H9 (cell line): ENCODE results near the gene CDH23. TPM values are rescaled to one million over a fixed set of nuclear protein-coding genes. Genes with fewer than 3 reads are reported as not detected.

Experiments
- DNase-seq: peaks from one replicate; pipeline ENCODE4 v3.0.0-alpha.2; 2017
- H2AFZ ChIP-seq: one replicate; pipeline ENCODE4 v1.6.1; 2013; ENCODE audit warnings: mild to moderate bottlenecking, low read length, control low read depth, moderate library complexity
- H2AK5ac ChIP-seq: 2 replicates; pipeline ENCODE4 v1.6.1; 2013; ENCODE audit warnings: low read length, control low read depth, mixed read lengths; ENCODE audit not compliant: insufficient read length
- H2BK120ac ChIP-seq: one replicate; pipeline ENCODE4 v1.6.1; 2013; ENCODE audit warnings: low read depth, mild to moderate bottlenecking, low read length, control low read depth, inconsistent platforms; ENCODE audit not compliant: poor library complexity, severe bottlenecking
- H2BK12ac ChIP-seq: 2 replicates; pipeline ENCODE4 v1.6.1; 2013; ENCODE audit warnings: low read length, control low read depth, mixed read lengths, low read depth; ENCODE audit not compliant: insufficient read length
- H2BK15ac ChIP-seq: 2 replicates; pipeline ENCODE4 v1.6.1; 2013; ENCODE audit warnings: low read depth, low read length, control low read depth
- H2BK20ac ChIP-seq: one replicate; pipeline ENCODE4 v1.6.1; 2013; ENCODE audit warnings: low read depth, mild to moderate bottlenecking, low read length, control low read depth, inconsistent platforms; ENCODE audit not compliant: poor library complexity, severe bottlenecking
- H2BK5ac ChIP-seq: 2 replicates; pipeline ENCODE4 v1.6.1; 2013; ENCODE audit warnings: low read length, control low read depth, mixed read lengths; ENCODE audit not compliant: insufficient read length
- H3K14ac ChIP-seq: 2 replicates; pipeline ENCODE4 v1.6.1; 2013; ENCODE audit warnings: low read length, control low read depth; ENCODE audit not compliant: insufficient read depth
- H3K18ac ChIP-seq: 2 replicates; pipeline ENCODE4 v1.6.1; 2013; ENCODE audit warnings: low read depth, mild to moderate bottlenecking, mixed read lengths, low read length, control low read depth; ENCODE audit not compliant: insufficient read length
- H3K23ac ChIP-seq: 2 replicates; pipeline ENCODE4 v1.6.1; 2013; ENCODE audit warnings: low read length, control low read depth, mixed read lengths, low read depth; ENCODE audit not compliant: insufficient read length
- H3K23me2 ChIP-seq: 2 replicates; pipeline ENCODE4 v1.6.1; 2013; ENCODE audit warnings: low read depth, mild to moderate bottlenecking, mixed read lengths, low read length, control low read depth; ENCODE audit not compliant: insufficient read length, poor library complexity, severe bottlenecking
- H3K27ac ChIP-seq: 2 replicates; pipeline ENCODE4 v1.5.1; 2013; ENCODE audit warnings: low read length, control low read depth, mixed read lengths, low read depth; ENCODE audit not compliant: insufficient read length
- H3K27me3 ChIP-seq: 2 replicates; pipeline ENCODE4 v1.6.1; 2013; ENCODE audit warnings: low read length, control low read depth, inconsistent platforms; ENCODE audit not compliant: insufficient read depth
- H3K4ac ChIP-seq: 2 replicates; pipeline ENCODE4 v1.6.1; 2013; ENCODE audit warnings: low read depth, mild to moderate bottlenecking, control low read depth, inconsistent platforms, low read length, moderate library complexity
- H3K4me1 ChIP-seq: 2 replicates; pipeline ENCODE4 v1.6.1; 2013; ENCODE audit warnings: low read length, control low read depth, inconsistent platforms; ENCODE audit not compliant: insufficient read depth
- H3K4me2 ChIP-seq: 2 replicates; pipeline ENCODE4 v1.6.1; 2013; ENCODE audit warnings: low read length, control low read depth, mixed read lengths; ENCODE audit not compliant: insufficient read length, insufficient read depth
- H3K56ac ChIP-seq: 2 replicates; pipeline ENCODE4 v1.6.1; 2013; ENCODE audit warnings: low read depth, mild to moderate bottlenecking, mixed read lengths, low read length, control low read depth; ENCODE audit not compliant: insufficient read length
- H3K79me1 ChIP-seq: 2 replicates; pipeline ENCODE4 v1.6.1; 2013; ENCODE audit warnings: low read depth, mild to moderate bottlenecking, moderate library complexity, low read length, control low read depth, inconsistent platforms; ENCODE audit not compliant: insufficient read depth, poor library complexity, severe bottlenecking
- H3K79me2 ChIP-seq: 2 replicates; pipeline ENCODE4 v1.6.1; 2013; ENCODE audit warnings: low read length, control low read depth, inconsistent platforms; ENCODE audit not compliant: insufficient read depth
- H3K9ac ChIP-seq: 2 replicates; pipeline ENCODE4 v1.6.1; 2013; ENCODE audit warnings: low read length, control low read depth, mixed read lengths; ENCODE audit not compliant: insufficient read length; ENCODE audit errors: extremely low read depth
- H3K9me3 ChIP-seq: one replicate; pipeline ENCODE4 v1.6.1; 2013; ENCODE audit warnings: low read depth, low read length, inconsistent platforms; ENCODE audit not compliant: control insufficient read depth
- H3T11ph ChIP-seq: one replicate; pipeline ENCODE4 v1.6.1; 2013; ENCODE audit warnings: mild to moderate bottlenecking, low read length, control low read depth, inconsistent platforms
- H4K20me1 ChIP-seq: one replicate; pipeline ENCODE4 v1.6.1; 2013; ENCODE audit not compliant: control insufficient read depth, insufficient read length, insufficient read depth
- H4K5ac ChIP-seq: 2 replicates; pipeline ENCODE4 v1.6.1; 2013; ENCODE audit warnings: low read depth, mild to moderate bottlenecking, mixed read lengths, low read length, control low read depth; ENCODE audit not compliant: insufficient read length
- H4K8ac ChIP-seq: replicated peaks from 2 replicates; pipeline ENCODE4 v1.6.1; 2013; ENCODE audit warnings: low read length, control low read depth, mixed read lengths, low read depth; ENCODE audit not compliant: insufficient read length
- H4K91ac ChIP-seq: 2 replicates; pipeline ENCODE4 v1.6.1; 2013; ENCODE audit warnings: low read depth, mild to moderate bottlenecking, moderate library complexity, mixed read lengths, low read length, control low read depth; ENCODE audit not compliant: insufficient read length
- H3K27ac Mint-ChIP-seq, 3 experiments: 2 replicates in 2 of 3; 3 replicates in 1 of 3; pipeline ENCODE4 v1.8.0; 2020 to 2021; ENCODE audit warnings: mixed read lengths in 3 of 3, mild to moderate bottlenecking in 1 of 3, moderate library complexity in 1 of 3
- H3K27me3 Mint-ChIP-seq: 2 replicates; pipeline ENCODE4 v1.8.0; 2021; ENCODE audit warnings: low read depth, mild to moderate bottlenecking, moderate library complexity, mixed read lengths
- H3K36me3 Mint-ChIP-seq, 3 experiments: 2 replicates in 2 of 3; 3 replicates in 1 of 3; pipeline ENCODE4 v1.8.0; 2020 to 2021; ENCODE audit warnings: low read depth in 3 of 3, mixed read lengths in 3 of 3; ENCODE audit not compliant: insufficient read depth in 1 of 3
- H3K4me1 Mint-ChIP-seq, 2 experiments: 2 replicates each; pipeline ENCODE4 v1.8.0; 2020; ENCODE audit warnings: mixed read lengths in 2 of 2
- H3K4me3 Mint-ChIP-seq, 2 experiments: 2 replicates in 1 of 2; 3 replicates in 1 of 2; pipeline ENCODE4 v1.8.0; 2020 to 2021; ENCODE audit warnings: mild to moderate bottlenecking in 2 of 2, mixed read lengths in 2 of 2, moderate library complexity in 1 of 2
- H3K9me3 Mint-ChIP-seq, 2 experiments: 2 replicates in 1 of 2; 3 replicates in 1 of 2; pipeline ENCODE4 v1.8.0; 2020; ENCODE audit warnings: mild to moderate bottlenecking in 2 of 2, mixed read lengths in 2 of 2, moderate library complexity in 1 of 2
- WGBS: extraction: QIAGEN DNeasy Blood & Tissue Kit; methylation state at CpG from one replicate; pipeline ENCODE4 v1.1.7; 2013; ENCODE audit warnings: missing lambda C conversion rate, low lambda C conversion rate, mixed read lengths; ENCODE audit not compliant: insufficient read length; ENCODE audit errors: extremely low coverage; 5-methylcytosine and 5-hydroxymethylcytosine counted together
- total RNA-seq: library from RNA; stranded (reverse); gene quantifications from 2 replicates; pipeline ENCODE4 v1.2.1, GENCODE V29; 2021
- TF ChIP-seq, protein P1 (sequence below): fragments of 200-600 bp; sonication (generic); conservative IDR thresholded peaks from 3 replicates; pipeline ENCODE4 v1.8.0; 2021; ENCODE audit warnings: antibody characterized with exemption, mild to moderate bottlenecking

CDH23 gene
- total RNA-seq, 1 experiment from 2014 or later = 2.1 TPM

GRCh38 chr10:71816936-71817618, 420.4 kb downstream of the CDH23 start:
- Histone ChIP-seq H3K14ac (no peak overlapping the region), H3K56ac (no peak overlapping the region), H3K23me2 (no peaks in the 10 kb centered on the region), H3K4me1 (no peaks in the 10 kb centered on the region), H2BK15ac (no peak overlapping the region), H4K5ac (no peak overlapping the region), H4K20me1 (no peaks in the 10 kb centered on the region), H3K9me3 (no peaks in the 10 kb centered on the region), H3K23ac (no peak overlapping the region), H2BK12ac (no peak overlapping the region), H3K4me2 (no peak overlapping the region), H3K27ac (no peak overlapping the region), H3K27me3 (no peaks in the 10 kb centered on the region), H2BK20ac (no peak overlapping the region), H3K9ac (no peak overlapping the region), H3K18ac (no peak overlapping the region), H3K79me2 (no peaks in the 10 kb centered on the region), H2AFZ (no peak overlapping the region), H2BK120ac (no peak overlapping the region), H2AK5ac (no peak overlapping the region), H4K8ac (no peak overlapping the region), H3K4ac (no peak overlapping the region), H4K91ac (no peak overlapping the region), H3T11ph (no peak overlapping the region), H3K79me1 (no peaks in the 10 kb centered on the region), H2BK5ac (no peak overlapping the region)
- H3K4me3 Mint-ChIP-seq = no peak overlapping the region
- H3K4me1 Mint-ChIP-seq = peaks cover 0 to 2% of the 10 kb centered on the region in 2 experiments; a peak in 1 of 4 replicates
- peaks cover 36 to 75% (median 73%) of the 10 kb centered on the region in 3 experiments; a peak in 6 of 7 replicates for H3K36me3 Mint-ChIP-seq
- no peaks in the 10 kb centered on the region for H3K9me3 Mint-ChIP-seq
- H3K27ac Mint-ChIP-seq = no peak overlapping the region; a peak in 1 of 7 replicates
- no peaks in the 10 kb centered on the region for H3K27me3 Mint-ChIP-seq
- TF ChIP-seq, protein P1, sequence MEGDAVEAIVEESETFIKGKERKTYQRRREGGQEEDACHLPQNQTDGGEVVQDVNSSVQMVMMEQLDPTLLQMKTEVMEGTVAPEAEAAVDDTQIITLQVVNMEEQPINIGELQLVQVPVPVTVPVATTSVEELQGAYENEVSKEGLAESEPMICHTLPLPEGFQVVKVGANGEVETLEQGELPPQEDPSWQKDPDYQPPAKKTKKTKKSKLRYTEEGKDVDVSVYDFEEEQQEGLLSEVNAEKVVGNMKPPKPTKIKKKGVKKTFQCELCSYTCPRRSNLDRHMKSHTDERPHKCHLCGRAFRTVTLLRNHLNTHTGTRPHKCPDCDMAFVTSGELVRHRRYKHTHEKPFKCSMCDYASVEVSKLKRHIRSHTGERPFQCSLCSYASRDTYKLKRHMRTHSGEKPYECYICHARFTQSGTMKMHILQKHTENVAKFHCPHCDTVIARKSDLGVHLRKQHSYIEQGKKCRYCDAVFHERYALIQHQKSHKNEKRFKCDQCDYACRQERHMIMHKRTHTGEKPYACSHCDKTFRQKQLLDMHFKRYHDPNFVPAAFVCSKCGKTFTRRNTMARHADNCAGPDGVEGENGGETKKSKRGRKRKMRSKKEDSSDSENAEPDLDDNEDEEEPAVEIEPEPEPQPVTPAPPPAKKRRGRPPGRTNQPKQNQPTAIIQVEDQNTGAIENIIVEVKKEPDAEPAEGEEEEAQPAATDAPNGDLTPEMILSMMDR = no peak
- WGBS = no CpG with 5 or more reads among the region's 8 CpGs
- no peak for DNase-seq
